PFSK-1 (cell line): Measurements from ENCODE around the gene INF2.

ENCODE experiments used
- FOXP2 ChIP-seq: optimal IDR thresholded peaks from 2 replicates; pipeline ENCODE3; 2011; ENCODE audit warnings: borderline replicate concordance, control low read depth, inconsistent platforms; ENCODE audit not compliant: insufficient read depth; ENCODE audit errors: extremely low read length, extremely low read depth
- POLR2AphosphoS5 ChIP-seq: IDR thresholded peaks from 2 replicates; pipeline ENCODE4 v1.6.1; 2012; ENCODE audit warnings: low read depth, mild to moderate bottlenecking, control low read depth, low read length, moderate library complexity
- SIN3A ChIP-seq: IDR thresholded peaks from 2 replicates; pipeline ENCODE4 v1.6.1; 2012; ENCODE audit warnings: mild to moderate bottlenecking, low read length, moderate library complexity, borderline replicate concordance; ENCODE audit not compliant: insufficient read depth
- TAF1 ChIP-seq: IDR thresholded peaks from 2 replicates; pipeline ENCODE4 v1.6.1; 2012; ENCODE audit warnings: low read length, control low read depth, borderline replicate concordance; ENCODE audit not compliant: insufficient read depth
- TF ChIP-seq, protein P1 (sequence below), 2 experiments: IDR thresholded peaks; 2 replicates each; pipeline versions ENCODE4 v1.6.1 to v1.8.0; 2011 to 2012; ENCODE audit warnings: low read depth in 2 of 2, low read length in 2 of 2, control low read depth in 1 of 2, inconsistent platforms in 1 of 2, mild to moderate bottlenecking in 1 of 2, moderate library complexity in 1 of 2; ENCODE audit not compliant: insufficient read depth in 1 of 2

INF2 gene

GRCh38 chr14:104682107-104682593 is 7.3 kb upstream of the INF2 start:
- TF ChIP-seq SIN3A, result no peak
- TF ChIP-seq, protein P1, sequence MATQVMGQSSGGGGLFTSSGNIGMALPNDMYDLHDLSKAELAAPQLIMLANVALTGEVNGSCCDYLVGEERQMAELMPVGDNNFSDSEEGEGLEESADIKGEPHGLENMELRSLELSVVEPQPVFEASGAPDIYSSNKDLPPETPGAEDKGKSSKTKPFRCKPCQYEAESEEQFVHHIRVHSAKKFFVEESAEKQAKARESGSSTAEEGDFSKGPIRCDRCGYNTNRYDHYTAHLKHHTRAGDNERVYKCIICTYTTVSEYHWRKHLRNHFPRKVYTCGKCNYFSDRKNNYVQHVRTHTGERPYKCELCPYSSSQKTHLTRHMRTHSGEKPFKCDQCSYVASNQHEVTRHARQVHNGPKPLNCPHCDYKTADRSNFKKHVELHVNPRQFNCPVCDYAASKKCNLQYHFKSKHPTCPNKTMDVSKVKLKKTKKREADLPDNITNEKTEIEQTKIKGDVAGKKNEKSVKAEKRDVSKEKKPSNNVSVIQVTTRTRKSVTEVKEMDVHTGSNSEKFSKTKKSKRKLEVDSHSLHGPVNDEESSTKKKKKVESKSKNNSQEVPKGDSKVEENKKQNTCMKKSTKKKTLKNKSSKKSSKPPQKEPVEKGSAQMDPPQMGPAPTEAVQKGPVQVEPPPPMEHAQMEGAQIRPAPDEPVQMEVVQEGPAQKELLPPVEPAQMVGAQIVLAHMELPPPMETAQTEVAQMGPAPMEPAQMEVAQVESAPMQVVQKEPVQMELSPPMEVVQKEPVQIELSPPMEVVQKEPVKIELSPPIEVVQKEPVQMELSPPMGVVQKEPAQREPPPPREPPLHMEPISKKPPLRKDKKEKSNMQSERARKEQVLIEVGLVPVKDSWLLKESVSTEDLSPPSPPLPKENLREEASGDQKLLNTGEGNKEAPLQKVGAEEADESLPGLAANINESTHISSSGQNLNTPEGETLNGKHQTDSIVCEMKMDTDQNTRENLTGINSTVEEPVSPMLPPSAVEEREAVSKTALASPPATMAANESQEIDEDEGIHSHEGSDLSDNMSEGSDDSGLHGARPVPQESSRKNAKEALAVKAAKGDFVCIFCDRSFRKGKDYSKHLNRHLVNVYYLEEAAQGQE (IDR thresholded peaks at IDR 0.05; ENCODE audit: insufficient read depth in 1 of 2, low read depth in 2 of 2, low read length in 2 of 2), result no peak

- TF ChIP-seq SIN3A (no peak), TAF1 (no peak), FOXP2 (no peak), POLR2AphosphoS5 (no peak)
- TF ChIP-seq, protein P1 (IDR thresholded peaks at IDR 0.05; ENCODE audit: insufficient read depth in 1 of 2, low read depth in 2 of 2, low read length in 2 of 2), result no peak
Measured at GRCh38 chr14:104683653-104684448, 5.6 kb upstream of the INF2 start.

GRCh38 chr14:104684449-104684821 is 5.0 kb upstream of the INF2 start:
- TF ChIP-seq, protein P1 (IDR thresholded peaks at IDR 0.05; ENCODE audit: insufficient read depth in 1 of 2, low read depth in 2 of 2, low read length in 2 of 2), result no peak
- TF ChIP-seq POLR2AphosphoS5 (no peak), SIN3A (no peak), FOXP2 (no peak), TAF1 (no peak)

DNA sequence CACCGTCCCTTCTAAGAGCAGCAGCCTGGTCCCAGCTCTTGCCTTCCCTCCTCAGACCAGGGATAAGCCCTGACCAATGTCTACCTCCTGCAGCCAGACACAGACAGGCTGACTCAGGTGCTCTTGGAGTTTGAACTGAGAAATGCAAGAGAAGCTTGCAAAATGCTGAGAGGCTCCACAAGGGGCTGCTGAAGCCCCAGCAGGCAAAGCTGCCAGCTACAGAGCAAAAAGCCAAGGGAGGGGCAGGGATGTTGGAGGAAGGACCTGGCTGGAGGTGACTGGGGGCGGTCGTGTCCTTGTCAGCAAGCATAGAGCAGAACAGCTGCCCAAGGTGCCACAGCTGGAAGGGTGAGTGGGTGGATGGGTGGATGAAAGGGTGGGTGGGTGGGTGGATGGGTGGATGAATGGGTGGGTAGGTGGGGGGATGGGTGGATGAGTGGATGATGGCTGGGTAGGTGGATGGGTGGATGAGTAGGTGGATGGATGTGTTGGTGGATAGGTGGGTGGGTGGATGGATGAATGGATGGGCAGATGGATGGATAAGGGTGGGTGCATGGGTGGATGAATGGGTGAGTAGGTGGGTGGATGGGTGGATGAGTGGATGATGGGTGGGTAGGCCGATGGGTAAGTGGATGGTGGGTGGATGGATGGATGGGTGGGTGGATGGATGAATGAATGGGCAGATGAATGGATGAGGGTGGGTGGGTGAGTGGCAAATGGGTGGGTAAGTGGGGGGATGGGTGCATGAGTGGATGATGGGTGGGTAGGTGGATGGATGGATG is 4.0 kb upstream of the INF2 start:
- no peak for TF ChIP-seq POLR2AphosphoS5
- TF ChIP-seq FOXP2, result no peak
- no peak for TF ChIP-seq TAF1
- TF ChIP-seq, protein P1 (IDR thresholded peaks at IDR 0.05; ENCODE audit: insufficient read depth in 1 of 2, low read depth in 2 of 2, low read length in 2 of 2), result no peak
- no peak for TF ChIP-seq SIN3A
